DND-41 (cell line): ENCODE results near the gene DLG2.

Experiments
- ATAC-seq: fragments of 200-7000 bp; cut with Tn5 transposase; 3 replicates; pipeline ENCODE4 v1.9.1; 2021; ENCODE audit warnings: low read depth; ENCODE audit not compliant: insufficient read depth
- DNase-seq: peaks from one replicate; pipeline ENCODE4 v3.0.0-alpha.2; 2020
- H2AFZ ChIP-seq: 2 replicates; pipeline ENCODE4 v1.6.0; 2012; ENCODE audit warnings: low read depth, low read length
- H3K27ac ChIP-seq: 2 replicates; pipeline ENCODE4 v1.5.1; 2012; ENCODE audit warnings: low read length, inconsistent platforms
- H3K27me3 ChIP-seq: fragments of 200-600 bp; sonication (generic); 2 replicates; pipeline ENCODE4 v1.6.0; 2012; ENCODE audit warnings: low read length, mild to moderate bottlenecking, inconsistent platforms; ENCODE audit not compliant: insufficient read depth, poor library complexity
- H3K36me3 ChIP-seq: 2 replicates; pipeline ENCODE4 v1.5.1; 2012; ENCODE audit warnings: low read length, inconsistent platforms; ENCODE audit not compliant: insufficient read depth
- H3K4me1 ChIP-seq: 2 replicates; pipeline ENCODE4 v1.5.1; 2012; ENCODE audit warnings: mild to moderate bottlenecking, low read length; ENCODE audit not compliant: insufficient read depth
- H3K4me2 ChIP-seq: 2 replicates; pipeline ENCODE4 v1.6.0; 2012; ENCODE audit warnings: mild to moderate bottlenecking, moderate library complexity, low read length, inconsistent platforms; ENCODE audit not compliant: insufficient read depth
- H3K4me3 ChIP-seq, 2 experiments: fragments of 200-600 bp in 1 of 2; shearing (Covaris generic) in 1 of 2; 2 replicates each; pipeline ENCODE4 v1.5.1; 2012 to 2016; ENCODE audit warnings: inconsistent platforms in 2 of 2, low read length in 2 of 2, mild to moderate bottlenecking in 2 of 2, low read depth in 1 of 2, moderate library complexity in 1 of 2
- H3K79me2 ChIP-seq: 2 replicates; pipeline ENCODE4 v1.6.0; 2012; ENCODE audit warnings: low read length, inconsistent platforms; ENCODE audit not compliant: insufficient read depth
- H3K9ac ChIP-seq: 2 replicates; pipeline ENCODE4 v1.6.0; 2012; ENCODE audit warnings: low read depth, mild to moderate bottlenecking, inconsistent platforms, low read length, moderate library complexity
- H3K9me3 ChIP-seq: 2 replicates; pipeline ENCODE4 v1.5.1; 2012; ENCODE audit warnings: low read length, moderate library complexity, mild to moderate bottlenecking, inconsistent platforms; ENCODE audit not compliant: insufficient read depth, severe bottlenecking
- H4K20me1 ChIP-seq: 2 replicates; pipeline ENCODE4 v1.6.0; 2012; ENCODE audit warnings: low read length; ENCODE audit not compliant: insufficient read depth
- CTCF ChIP-seq: IDR thresholded peaks from 2 replicates; pipeline ENCODE4 v1.5.1; 2012; ENCODE audit warnings: borderline replicate concordance, low read length, moderate library complexity, mild to moderate bottlenecking; ENCODE audit not compliant: poor library complexity, severe bottlenecking; ENCODE audit errors: extremely low read depth
- EZH2 ChIP-seq: IDR thresholded peaks from 3 replicates; pipeline ENCODE4 v1.6.1; 2012; ENCODE audit warnings: borderline replicate concordance, low read depth, mild to moderate bottlenecking, moderate library complexity, low read length, inconsistent platforms; ENCODE audit not compliant: severe bottlenecking

Gene DLG2

GRCh38 chr11:83865636-83866461, 1761.3 kb downstream of the DLG2 start:
- no peak overlapping the region for H3K4me2 ChIP-seq
- no peaks in the 10 kb centered on the region for H3K79me2 ChIP-seq
- H3K4me1 ChIP-seq: no peaks in the 10 kb centered on the region
- DNase-seq (no peak), ATAC-seq (no peak)
- no peak overlapping the region for H3K9ac ChIP-seq
- H3K9me3 ChIP-seq: no peaks in the 10 kb centered on the region
- H3K27me3 ChIP-seq: no peaks in the 10 kb centered on the region
- no peak overlapping the region for H3K27ac ChIP-seq
- TF ChIP-seq CTCF: no peak
- no peak for TF ChIP-seq EZH2
- no peaks in the 10 kb centered on the region for H3K36me3 ChIP-seq
- H4K20me1 ChIP-seq: no peaks in the 10 kb centered on the region
- no peak overlapping the region for H3K4me3 ChIP-seq
- H2AFZ ChIP-seq: no peak overlapping the region

- Histone ChIP-seq H3K4me1 (no peaks in the 10 kb centered on the region), H3K27me3 (no peaks in the 10 kb centered on the region), H3K36me3 (no peaks in the 10 kb centered on the region), H3K4me3 (no peak overlapping the region), H3K4me2 (no peak overlapping the region), H3K9me3 (no peaks in the 10 kb centered on the region), H4K20me1 (no peaks in the 10 kb centered on the region), H3K27ac (no peak overlapping the region), H3K79me2 (no peaks in the 10 kb centered on the region), H2AFZ (no peak overlapping the region), H3K9ac (no peak overlapping the region)
- TF ChIP-seq CTCF (no peak), EZH2 (no peak)
- no peak for ATAC-seq
- no peak for DNase-seq
Observed at GRCh38 chr11:83864412-83865057, 1762.6 kb downstream of the DLG2 start.

DNA sequence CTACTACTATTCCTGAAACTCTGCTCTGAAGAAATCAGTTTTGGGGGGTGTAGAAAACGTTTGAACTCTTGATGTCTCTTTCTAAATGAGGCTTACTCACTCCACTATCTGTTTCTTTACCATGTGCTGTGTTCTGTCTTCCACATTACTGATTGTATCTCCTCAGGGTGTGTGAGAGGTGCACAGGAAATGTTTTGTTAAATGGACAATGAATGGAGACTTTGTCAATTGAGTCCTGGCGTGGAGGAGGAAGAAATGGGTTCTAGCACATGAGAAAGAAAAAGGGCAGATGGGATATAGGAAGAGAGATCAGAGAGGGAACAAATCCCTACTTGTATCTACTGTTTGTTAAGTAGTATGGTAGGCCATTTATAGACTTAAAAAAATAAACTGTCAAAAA, 1763.9 kb downstream of the DLG2 start:
- Histone ChIP-seq H3K4me1 (no peaks in the 10 kb centered on the region), H3K79me2 (no peaks in the 10 kb centered on the region), H3K9ac (no peak overlapping the region), H3K27me3 (no peaks in the 10 kb centered on the region), H3K27ac (no peak overlapping the region), H4K20me1 (no peaks in the 10 kb centered on the region), H3K9me3 (no peaks in the 10 kb centered on the region), H2AFZ (no peak overlapping the region), H3K36me3 (no peaks in the 10 kb centered on the region), H3K4me3 (no peak overlapping the region), H3K4me2 (no peak overlapping the region)
- TF ChIP-seq CTCF: no peak
- no peak for TF ChIP-seq EZH2
- DNase-seq (no peak), ATAC-seq (no peak)
